K562 (cell line): Measurements from ENCODE around the gene SERPIND1. TPM values are rescaled to one million over a fixed set of nuclear protein-coding genes. Genes with fewer than 3 reads are reported as not detected.

Experiments used
- ADNP ChIP-seq: fragments of 200-800 bp; sonication (Bioruptor generic); IDR thresholded peaks from 2 replicates; pipeline ENCODE4 v1.6.1; 2016; ENCODE audit warnings: missing genetic modification characterization, missing compliant biosample characterization
- CBFA2T2 ChIP-seq: fragments of 450-650 bp; conservative IDR thresholded peaks from 2 replicates; pipeline ENCODE4 v1.6.1; 2017; ENCODE audit warnings: mild to moderate bottlenecking
- CBX3 ChIP-seq, 2 experiments: IDR thresholded peaks; 1 replicate in 1 of 2; 2 replicates in 1 of 2; pipeline ENCODE4 v1.6.1; 2012; ENCODE audit warnings: inconsistent platforms in 2 of 2, low read length in 2 of 2, borderline replicate concordance in 1 of 2, control low read depth in 1 of 2
- CBX5 ChIP-seq: IDR thresholded peaks from 2 replicates; pipeline ENCODE4 v1.6.1; 2014; ENCODE audit warnings: low read depth, borderline replicate concordance
- CHD1 ChIP-seq: fragments of 200-600 bp; sonication (generic); IDR thresholded peaks from one replicate; pipeline ENCODE4 v1.6.1; 2012; ENCODE audit warnings: mild to moderate bottlenecking, moderate library complexity, low read length, inconsistent platforms
- HNRNPK ChIP-seq: fragments of 200-400 bp; formaldehyde crosslinking; IDR thresholded peaks from one replicate; pipeline ENCODE4 v1.6.1; 2018; ENCODE audit warnings: mild to moderate bottlenecking, low read depth, low read length; ENCODE audit not compliant: poor library complexity, severe bottlenecking
- IRF2 ChIP-seq: sonication (generic); formaldehyde crosslinking; IDR thresholded peaks from 2 replicates; pipeline ENCODE4 v1.8.1; 2022; ENCODE audit warnings: mild to moderate bottlenecking, missing genetic modification reagents
- KDM4B ChIP-seq, 2 experiments: fragments of 450-650 bp in 1 of 2; sonication (generic) in 1 of 2; IDR thresholded peaks; 2 replicates each; pipeline ENCODE4 v1.6.1; 2016 to 2017; ENCODE audit warnings: borderline replicate concordance in 2 of 2, antibody characterized with exemption in 1 of 2, low read depth in 1 of 2, mild to moderate bottlenecking in 1 of 2
- MCM7 ChIP-seq, 2 experiments: fragments of 450-650 bp; IDR thresholded peaks; 2 replicates each; pipeline ENCODE4 v1.6.1; 2016 to 2018
- MECOM ChIP-seq: fragments of 250-450 bp; sonication (Bioruptor Pico); IDR thresholded peaks from 2 replicates; pipeline ENCODE4 v1.8.0; 2022; ENCODE audit warnings: inconsistent platforms
- NCOA1 ChIP-seq: fragments of 450-650 bp; IDR thresholded peaks from 2 replicates; pipeline ENCODE4 v1.6.1; 2016; ENCODE audit warnings: low read depth
- OTX1 ChIP-seq: fragments of 450-650 bp; formaldehyde crosslinking; IDR thresholded peaks from 2 replicates; pipeline ENCODE4 v1.4.0; 2022; ENCODE audit warnings: mild to moderate bottlenecking
- RFX1 ChIP-seq: fragments of 450-650 bp; IDR thresholded peaks from 2 replicates; pipeline ENCODE4 v1.6.1; 2016; ENCODE audit warnings: mild to moderate bottlenecking, moderate library complexity
- SRSF9 ChIP-seq: fragments of 200-400 bp; formaldehyde crosslinking; IDR thresholded peaks from 2 replicates; pipeline ENCODE4 v1.6.1; 2017; ENCODE audit warnings: low read depth, low read length, borderline replicate concordance
- TAF9B ChIP-seq: fragments of 450-650 bp; IDR thresholded peaks from 2 replicates; pipeline ENCODE4 v1.6.1; 2018; ENCODE audit warnings: mild to moderate bottlenecking; ENCODE audit not compliant: partially characterized antibody
- WHSC1 ChIP-seq: IDR thresholded peaks from one replicate; pipeline ENCODE4 v1.6.1; 2012; ENCODE audit warnings: low read length, control low read depth, inconsistent platforms
- ZNF134 ChIP-seq: fragments of 250-450 bp; sonication (Bioruptor Pico); conservative IDR thresholded peaks from 2 replicates; pipeline ENCODE4 v1.4.0; 2020
- ZNF143 ChIP-seq: sonication (generic); formaldehyde crosslinking; IDR thresholded peaks from 2 replicates; pipeline ENCODE4 v1.9.0; 2022; ENCODE audit warnings: mild to moderate bottlenecking, missing genetic modification reagents
- ZNF311 ChIP-seq: fragments of 250-450 bp; sonication (Bioruptor Pico); IDR thresholded peaks from 2 replicates; pipeline ENCODE4 v1.4.0; 2020; ENCODE audit warnings: mild to moderate bottlenecking, moderate library complexity
- ZNF384 ChIP-seq: IDR thresholded peaks from 2 replicates; pipeline ENCODE4 v1.6.1; 2012; ENCODE audit warnings: low read depth, low read length, improper control_type of control experiment
- ZNF444 ChIP-seq: fragments of 250-450 bp; sonication (Bioruptor Pico); IDR thresholded peaks from 2 replicates; pipeline ENCODE4 v1.4.0; 2020; ENCODE audit warnings: mild to moderate bottlenecking, moderate library complexity
- ZNF518B ChIP-seq: fragments of 250-450 bp; sonication (Bioruptor Pico); IDR thresholded peaks from 2 replicates; pipeline ENCODE4 v1.5.0; 2021; ENCODE audit warnings: mild to moderate bottlenecking, moderate library complexity
- ZNF668 ChIP-seq: fragments of 250-450 bp; sonication (Bioruptor Pico); IDR thresholded peaks from 2 replicates; pipeline ENCODE4 v1.8.0; 2022; ENCODE audit warnings: mild to moderate bottlenecking, inconsistent platforms
- polyA plus RNA-seq, 8 experiments: library from polyadenylated mRNA; depleted of rRNA in 4 of 8; stranded (reverse) in 5 of 8; unstranded in 3 of 8; fragments of >200 nt; fragmentation: Nextera tagmentation in 2 of 8; fragmentation: Illumina TruSeq in 1 of 8; extraction: Ambion mirVana in 2 of 8; extraction: Trizol in 1 of 8; gene quantifications; 2 replicates each; pipeline versions ENCODE4 v1.2.1 to v1.2.3, GENCODE V29; 2011 to 2014; ENCODE audit warnings: inconsistent platforms in 1 of 8, missing spikeins in 1 of 8
- total RNA-seq, 7 experiments: library from RNA; depleted of rRNA in 6 of 7; stranded (reverse); fragments of >200 nt in 6 of 7; fragmentation: Illumina TruSeq in 2 of 7; extraction: Trizol in 2 of 7; gene quantifications; 2 replicates each; pipeline versions ENCODE4 v1.2.1 to v1.2.3, GENCODE V29; 2011 to 2021; ENCODE audit warnings: low replicate concordance in 1 of 7
- TF ChIP-seq, protein P1 (sequence below): fragments of 450-650 bp; formaldehyde crosslinking; conservative IDR thresholded peaks from 2 replicates; pipeline ENCODE4 v1.4.0; 2022; ENCODE audit warnings: mild to moderate bottlenecking, missing genetic modification characterization
- TF ChIP-seq, protein P2 (sequence below): fragments of 250-450 bp; sonication (Bioruptor Pico); IDR thresholded peaks from 2 replicates; pipeline ENCODE4 v1.5.0; 2021
- TF ChIP-seq, protein P3 (sequence below): fragments of 450-650 bp; IDR thresholded peaks from 2 replicates; pipeline ENCODE4 v1.6.1; 2016; ENCODE audit warnings: low read depth, mild to moderate bottlenecking, moderate library complexity

SERPIND1 gene
- total and polyA plus RNA-seq, 9 of the 15 experiments (the other 6 are each of a cell fraction or from before 2014, with no cell fraction given), result 0.04 to 0.11 (median 0.09) TPM; not detected in 6

DNA sequence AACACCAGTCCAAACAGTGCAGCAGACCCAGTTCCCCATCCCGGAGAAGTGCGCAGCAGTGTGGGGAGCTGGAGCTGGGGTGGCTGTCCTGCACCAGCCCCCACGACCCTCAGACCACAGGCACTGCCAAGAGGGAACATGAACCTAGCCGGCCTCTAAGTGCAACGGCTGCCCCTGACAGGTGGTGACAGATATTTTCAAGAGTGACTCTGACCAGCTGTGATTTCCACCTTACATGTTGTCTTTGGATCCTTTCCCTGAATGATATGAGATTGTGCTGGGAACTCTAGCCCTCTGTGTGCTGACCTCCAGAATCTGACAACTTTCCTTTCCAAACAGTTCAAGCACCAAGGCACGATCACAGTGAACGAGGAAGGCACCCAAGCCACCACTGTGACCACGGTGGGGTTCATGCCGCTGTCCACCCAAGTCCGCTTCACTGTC, 12.6 kb downstream of the SERPIND1 start (continued):
- TF ChIP-seq ZNF518B (CRISPR knock-in tag), result no peak
- 0 out of 2 replicates have a peak, but pooled peaks have one; percentile 9 for TF ChIP-seq MECOM
- TF ChIP-seq, protein P1, sequence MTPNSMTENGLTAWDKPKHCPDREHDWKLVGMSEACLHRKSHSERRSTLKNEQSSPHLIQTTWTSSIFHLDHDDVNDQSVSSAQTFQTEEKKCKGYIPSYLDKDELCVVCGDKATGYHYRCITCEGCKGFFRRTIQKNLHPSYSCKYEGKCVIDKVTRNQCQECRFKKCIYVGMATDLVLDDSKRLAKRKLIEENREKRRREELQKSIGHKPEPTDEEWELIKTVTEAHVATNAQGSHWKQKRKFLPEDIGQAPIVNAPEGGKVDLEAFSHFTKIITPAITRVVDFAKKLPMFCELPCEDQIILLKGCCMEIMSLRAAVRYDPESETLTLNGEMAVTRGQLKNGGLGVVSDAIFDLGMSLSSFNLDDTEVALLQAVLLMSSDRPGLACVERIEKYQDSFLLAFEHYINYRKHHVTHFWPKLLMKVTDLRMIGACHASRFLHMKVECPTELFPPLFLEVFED (CRISPR knock-in tag), result no peak
- no peak for TF ChIP-seq OTX1 (CRISPR knock-in tag)
- no peak for TF ChIP-seq CBFA2T2
- TF ChIP-seq KDM4B (IDR thresholded peaks at IDR 0.05; ENCODE audit: borderline replicate concordance in 2 of 2, low read depth in 1 of 2), result no peak
- TF ChIP-seq CHD1, result no peak
- TF ChIP-seq ZNF143 (CRISPR knock-in tag), result peak; percentile 55
- no peak for TF ChIP-seq ZNF668 (CRISPR knock-in tag)
- no peak for TF ChIP-seq CBX5
- TF ChIP-seq ZNF444 (CRISPR knock-in tag), result no peak
- no peak for TF ChIP-seq ZNF384
- TF ChIP-seq ZNF311 (CRISPR knock-in tag), result no peak
- no peak for TF ChIP-seq ADNP (tag)
- TF ChIP-seq WHSC1, result peak; percentile 24
- TF ChIP-seq NCOA1, result no peak
- no peak for TF ChIP-seq ZNF134
- TF ChIP-seq CBX3 (IDR thresholded peaks at IDR 0.05; ENCODE audit: borderline replicate concordance in 1 of 2, low read length in 2 of 2), result peak in 1 of 2 experiments; percentile 65; a peak in 1 of 3 replicates
- TF ChIP-seq MCM7 (IDR thresholded peaks at IDR 0.05), result no peak
- TF ChIP-seq TAF9B, result no peak
- no peak for TF ChIP-seq HNRNPK
- TF ChIP-seq IRF2 (CRISPR knock-in tag), result no peak
- TF ChIP-seq, protein P2, sequence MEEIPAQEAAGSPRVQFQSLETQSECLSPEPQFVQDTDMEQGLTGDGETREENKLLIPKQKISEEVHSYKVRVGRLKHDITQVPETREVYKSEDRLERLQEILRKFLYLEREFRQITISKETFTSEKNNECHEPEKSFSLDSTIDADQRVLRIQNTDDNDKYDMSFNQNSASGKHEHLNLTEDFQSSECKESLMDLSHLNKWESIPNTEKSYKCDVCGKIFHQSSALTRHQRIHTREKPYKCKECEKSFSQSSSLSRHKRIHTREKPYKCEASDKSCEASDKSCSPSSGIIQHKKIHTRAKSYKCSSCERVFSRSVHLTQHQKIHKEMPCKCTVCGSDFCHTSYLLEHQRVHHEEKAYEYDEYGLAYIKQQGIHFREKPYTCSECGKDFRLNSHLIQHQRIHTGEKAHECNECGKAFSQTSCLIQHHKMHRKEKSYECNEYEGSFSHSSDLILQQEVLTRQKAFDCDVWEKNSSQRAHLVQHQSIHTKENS (CRISPR knock-in tag), result no peak
- TF ChIP-seq, protein P3, sequence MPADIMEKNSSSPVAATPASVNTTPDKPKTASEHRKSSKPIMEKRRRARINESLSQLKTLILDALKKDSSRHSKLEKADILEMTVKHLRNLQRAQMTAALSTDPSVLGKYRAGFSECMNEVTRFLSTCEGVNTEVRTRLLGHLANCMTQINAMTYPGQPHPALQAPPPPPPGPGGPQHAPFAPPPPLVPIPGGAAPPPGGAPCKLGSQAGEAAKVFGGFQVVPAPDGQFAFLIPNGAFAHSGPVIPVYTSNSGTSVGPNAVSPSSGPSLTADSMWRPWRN, result no peak
- no peak for TF ChIP-seq SRSF9
- no peak for TF ChIP-seq RFX1
